H1 (cell line): ENCODE measurements around the gene TNRC6C. TPM values are rescaled to one million over a fixed set of nuclear protein-coding genes. Genes with fewer than 3 reads are reported as not detected.

ENCODE experiments used
- CTCF ChIA-PET: fragments of 300-600 bp; sonication (Branson Sonifier 250); formaldehyde crosslinking; loops from one replicate; lab custom pipeline; 2021; ENCODE audit not compliant: partially characterized antibody; lab: Charles Lee
- POLR2A ChIA-PET: fragments of 300-600 bp; sonication (Branson Sonifier 250); formaldehyde crosslinking; loops from one replicate; lab custom pipeline; 2021; ENCODE audit warnings: inconsistent platforms; ENCODE audit not compliant: partially characterized antibody; lab: Charles Lee
- DNase-seq, 2 experiments: peaks; one replicate each; pipeline versions ENCODE4 v3.0.0 to v3.0.0-alpha.2; 2010 to 2022; ENCODE audit warnings: low spot score in 2 of 2, low read depth in 1 of 2, mixed read lengths in 1 of 2
- FAIRE-seq: peaks from 2 replicates; lab custom pipeline; 2011; peaks lifted over from hg19 to GRCh38; lab: Jason Lieb, UNC
- H2AFZ ChIP-seq: 2 replicates; pipeline ENCODE4 v1.8.1; 2012; ENCODE audit warnings: low read length, inconsistent platforms
- H2AK5ac ChIP-seq: 2 replicates; pipeline ENCODE4 v1.6.1; 2013; ENCODE audit warnings: low read depth, low read length
- H2BK120ac ChIP-seq: replicated peaks from 2 replicates; pipeline ENCODE3; 2013; ENCODE audit warnings: low read depth, low read length, inconsistent platforms
- H2BK12ac ChIP-seq: 2 replicates; pipeline ENCODE4 v1.6.1; 2013; ENCODE audit warnings: low read depth, low read length
- H2BK15ac ChIP-seq: 2 replicates; pipeline ENCODE4 v1.6.1; 2013; ENCODE audit warnings: low read length
- H2BK20ac ChIP-seq: 2 replicates; pipeline ENCODE4 v1.6.1; 2013; ENCODE audit warnings: low read length
- H2BK5ac ChIP-seq: 2 replicates; pipeline ENCODE4 v1.6.1; 2013; ENCODE audit warnings: low read depth, low read length
- H3K14ac ChIP-seq: 2 replicates; pipeline ENCODE4 v1.6.1; 2013; ENCODE audit warnings: inconsistent platforms; ENCODE audit not compliant: insufficient read length
- H3K18ac ChIP-seq: 2 replicates; pipeline ENCODE4 v1.6.1; 2013; ENCODE audit warnings: low read length; ENCODE audit errors: extremely low read depth
- H3K23ac ChIP-seq: 2 replicates; pipeline ENCODE4 v1.6.1; 2013; ENCODE audit warnings: inconsistent platforms; ENCODE audit not compliant: insufficient read length
- H3K23me2 ChIP-seq: 2 replicates; pipeline ENCODE4 v1.6.1; 2013; ENCODE audit warnings: low read depth, low read length
- H3K27ac ChIP-seq: 2 replicates; pipeline ENCODE4 v1.6.1; 2011; ENCODE audit warnings: low read depth, low read length, inconsistent platforms
- H3K27me3 ChIP-seq, 4 experiments: replicated peaks in 1 of 4; 1 replicate in 1 of 4; 2 replicates in 3 of 4; pipeline versions ENCODE4 v1.6.1 to v1.8.1; 2011 to 2013; ENCODE audit warnings: low read length in 3 of 4, mild to moderate bottlenecking in 3 of 4, inconsistent platforms in 2 of 4, mixed read lengths in 2 of 4, moderate library complexity in 1 of 4; ENCODE audit not compliant: control insufficient read depth in 3 of 4, insufficient read depth in 3 of 4; ENCODE audit errors: extremely low read depth in 1 of 4
- H3K36me3 ChIP-seq, 4 experiments: 2 replicates each; pipeline versions ENCODE4 v1.6.1 to v1.8.1; 2011 to 2013; ENCODE audit warnings: mild to moderate bottlenecking in 4 of 4, low read length in 3 of 4, moderate library complexity in 2 of 4, control low read depth in 1 of 4, inconsistent platforms in 1 of 4; ENCODE audit not compliant: insufficient read depth in 4 of 4, control insufficient read depth in 2 of 4
- H3K4ac ChIP-seq: replicated peaks from 2 replicates; pipeline ENCODE3; 2013; ENCODE audit warnings: low read length, low read depth, mixed read lengths, inconsistent platforms; ENCODE audit not compliant: insufficient read length
- H3K4me1 ChIP-seq, 4 experiments: replicated peaks in 1 of 4; 1 replicate in 1 of 4; 2 replicates in 3 of 4; pipeline versions ENCODE4 v1.6.1 to v1.8.1; 2011 to 2013; ENCODE audit warnings: low read length in 3 of 4, inconsistent platforms in 2 of 4, mixed read lengths in 1 of 4; ENCODE audit not compliant: insufficient read depth in 4 of 4, control insufficient read depth in 3 of 4
- H3K4me2 ChIP-seq, 2 experiments: 2 replicates each; pipeline versions ENCODE4 v1.6.1 to v1.8.1; 2011 to 2013; ENCODE audit warnings: low read depth in 2 of 2, low read length in 2 of 2, control low read depth in 1 of 2, inconsistent platforms in 1 of 2, mild to moderate bottlenecking in 1 of 2; ENCODE audit not compliant: insufficient read depth in 1 of 2
- H3K4me3 ChIP-seq, 4 experiments: fragments of 200-600, 300-600 bp in 1 of 4; sonication (generic), shearing (Covaris generic), sonication (Bioruptor Twin) in 1 of 4; 2 replicates each; pipeline versions ENCODE4 v1.5.1 to v1.8.1; 2011 to 2016; ENCODE audit warnings: low read length in 4 of 4, low read depth in 3 of 4, control low read depth in 2 of 4, inconsistent platforms in 2 of 4, mild to moderate bottlenecking in 2 of 4, mixed read lengths in 1 of 4, moderate library complexity in 1 of 4; ENCODE audit not compliant: insufficient read depth in 2 of 4; ENCODE audit errors: extremely low read depth in 1 of 4
- H3K56ac ChIP-seq: replicated peaks from 2 replicates; pipeline ENCODE3; 2013; ENCODE audit warnings: low read depth, mild to moderate bottlenecking, mixed read lengths, low read length, inconsistent platforms; ENCODE audit not compliant: insufficient read length
- H3K79me1 ChIP-seq: 2 replicates; pipeline ENCODE4 v1.6.1; 2013; ENCODE audit warnings: low read depth, low read length, control low read depth
- H3K79me2 ChIP-seq, 2 experiments: 2 replicates each; pipeline versions ENCODE4 v1.6.1 to v1.8.1; 2012 to 2013; ENCODE audit warnings: low read length in 2 of 2, mild to moderate bottlenecking in 2 of 2, inconsistent platforms in 1 of 2; ENCODE audit not compliant: insufficient read depth in 2 of 2, control insufficient read depth in 1 of 2
- H3K9ac ChIP-seq, 4 experiments: replicated peaks in 1 of 4; 1 replicate in 1 of 4; 2 replicates in 3 of 4; pipeline versions ENCODE4 v1.6.1 to v1.8.1; 2011 to 2013; ENCODE audit warnings: low read depth in 3 of 4, low read length in 3 of 4, control low read depth in 2 of 4, mild to moderate bottlenecking in 2 of 4, moderate library complexity in 2 of 4, inconsistent platforms in 1 of 4; ENCODE audit errors: extremely low read depth in 1 of 4
- H3K9me3 ChIP-seq, 2 experiments: 2 replicates each; pipeline versions ENCODE4 v1.6.1 to v1.8.1; 2012 to 2013; ENCODE audit warnings: mild to moderate bottlenecking in 2 of 2, moderate library complexity in 2 of 2, control low read depth in 1 of 2, inconsistent platforms in 1 of 2, low read depth in 1 of 2, low read length in 1 of 2, mixed read lengths in 1 of 2; ENCODE audit not compliant: insufficient read depth in 2 of 2
- H4K20me1 ChIP-seq, 2 experiments: replicated peaks in 1 of 2; 2 replicates each; pipeline versions ENCODE3 to v1.8.1; 2011 to 2013; ENCODE audit warnings: inconsistent platforms in 2 of 2, low read length in 2 of 2, mild to moderate bottlenecking in 1 of 2; ENCODE audit not compliant: insufficient read depth in 2 of 2, control insufficient read depth in 1 of 2
- H4K5ac ChIP-seq: 2 replicates; pipeline ENCODE4 v1.6.1; 2013; ENCODE audit warnings: low read length, low read depth, mixed read lengths, inconsistent platforms; ENCODE audit not compliant: insufficient read length
- H4K8ac ChIP-seq: 2 replicates; pipeline ENCODE4 v1.8.0; 2013; ENCODE audit warnings: mild to moderate bottlenecking, moderate library complexity, low read length, inconsistent platforms; ENCODE audit not compliant: insufficient read depth; ENCODE audit errors: extremely low read depth
- H4K91ac ChIP-seq: replicated peaks from 2 replicates; pipeline ENCODE3; 2013; ENCODE audit warnings: low read length, mixed read lengths, inconsistent platforms; ENCODE audit not compliant: insufficient read length
- JUND ChIP-seq: IDR thresholded peaks from 2 replicates; pipeline ENCODE4 v1.6.1; 2011; ENCODE audit warnings: mild to moderate bottlenecking, improper control_type of control experiment, low read length
- NRF1 ChIP-seq: IDR thresholded peaks from 2 replicates; pipeline ENCODE4 v1.6.1; 2011; ENCODE audit warnings: mild to moderate bottlenecking, low read depth, low read length, improper control_type of control experiment
- WGBS, 2 experiments: shearing (Covaris generic) in 1 of 2; methylation state at CpG; one replicate each; pipeline versions ENCODE4 v1.1.6 to v1.1.7; 2013 to 2015; ENCODE audit warnings: low lambda C conversion rate in 2 of 2, mixed read lengths in 2 of 2, inconsistent platforms in 1 of 2, low coverage in 1 of 2, missing lambda C conversion rate in 1 of 2; ENCODE audit not compliant: insufficient replicate concordance in 2 of 2, insufficient coverage in 1 of 2, insufficient read length in 1 of 2; ENCODE audit errors: extremely low coverage in 1 of 2, missing lambda C conversion rate in 1 of 2; 5-methylcytosine and 5-hydroxymethylcytosine counted together
- long read RNA-seq, 2 experiments: library from RNA in 1 of 2; library from capped mRNA in 1 of 2; stranded (forward); transcript quantifications; one replicate each; pipeline ENCODE4 v2.0.0, GENCODE V29; 2021; ENCODE audit warnings: inconsistent platforms in 1 of 2
- polyA minus RNA-seq, 3 experiments: library from RNA; depleted of rRNA, polyadenylated mRNA; stranded (reverse); fragments of >200 nt; gene quantifications; 1 replicate in 2 of 3; 2 replicates in 1 of 3; pipeline ENCODE4 v1.2.3, GENCODE V29; 2011
- polyA plus RNA-seq, 7 experiments: library from polyadenylated mRNA; depleted of rRNA in 3 of 7; stranded (reverse) in 5 of 7; unstranded in 2 of 7; fragments of >200 nt in 5 of 7; fragments of 200-250 nt in 2 of 7; gene quantifications; 1 replicate in 5 of 7; 2 replicates in 1 of 7; 4 replicates in 1 of 7; pipeline versions ENCODE4 v1.2.1 to v1.2.3, GENCODE V29; 2011 to 2013; ENCODE audit warnings: missing spikeins in 2 of 7, mixed read lengths in 2 of 7
- total RNA-seq: library from RNA; stranded (reverse); fragmentation: NEBNext Ultra II Directional; extraction: Animal tissue kit (Norgen Biotek cat#: 25700); gene quantifications from 2 replicates; pipeline ENCODE4 v1.2.1, GENCODE V29; 2021

TNRC6C gene, protein sequence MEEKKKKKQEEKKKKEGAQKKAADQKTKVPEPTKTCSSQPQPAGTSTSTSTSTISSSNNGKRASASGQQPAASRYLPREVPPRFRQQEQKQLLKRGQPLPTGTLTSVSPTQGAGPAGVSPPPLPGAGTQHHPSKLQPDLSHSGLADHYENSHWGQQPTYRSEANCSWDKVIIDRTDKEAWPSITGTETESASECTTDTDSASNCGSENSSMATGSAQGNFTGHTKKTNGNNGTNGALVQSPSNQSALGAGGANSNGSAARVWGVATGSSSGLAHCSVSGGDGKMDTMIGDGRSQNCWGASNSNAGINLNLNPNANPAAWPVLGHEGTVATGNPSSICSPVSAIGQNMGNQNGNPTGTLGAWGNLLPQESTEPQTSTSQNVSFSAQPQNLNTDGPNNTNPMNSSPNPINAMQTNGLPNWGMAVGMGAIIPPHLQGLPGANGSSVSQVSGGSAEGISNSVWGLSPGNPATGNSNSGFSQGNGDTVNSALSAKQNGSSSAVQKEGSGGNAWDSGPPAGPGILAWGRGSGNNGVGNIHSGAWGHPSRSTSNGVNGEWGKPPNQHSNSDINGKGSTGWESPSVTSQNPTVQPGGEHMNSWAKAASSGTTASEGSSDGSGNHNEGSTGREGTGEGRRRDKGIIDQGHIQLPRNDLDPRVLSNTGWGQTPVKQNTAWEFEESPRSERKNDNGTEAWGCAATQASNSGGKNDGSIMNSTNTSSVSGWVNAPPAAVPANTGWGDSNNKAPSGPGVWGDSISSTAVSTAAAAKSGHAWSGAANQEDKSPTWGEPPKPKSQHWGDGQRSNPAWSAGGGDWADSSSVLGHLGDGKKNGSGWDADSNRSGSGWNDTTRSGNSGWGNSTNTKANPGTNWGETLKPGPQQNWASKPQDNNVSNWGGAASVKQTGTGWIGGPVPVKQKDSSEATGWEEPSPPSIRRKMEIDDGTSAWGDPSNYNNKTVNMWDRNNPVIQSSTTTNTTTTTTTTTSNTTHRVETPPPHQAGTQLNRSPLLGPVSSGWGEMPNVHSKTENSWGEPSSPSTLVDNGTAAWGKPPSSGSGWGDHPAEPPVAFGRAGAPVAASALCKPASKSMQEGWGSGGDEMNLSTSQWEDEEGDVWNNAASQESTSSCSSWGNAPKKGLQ (N-terminal part only)
- total RNA-seq (28.9 and 30.5 TPM in 2 replicates), polyA plus RNA-seq (2011; rRNA removed) (2.8 and 3.9 TPM in 2 replicates), polyA minus RNA-seq (2011; rRNA and poly(A)+ RNA removed) (16.1 and 18.7 TPM in 2 replicates)
- 3.3 TPM for polyA plus RNA-seq (2011; cell fraction: cytosol; rRNA removed)
- 14.5 TPM for polyA plus RNA-seq (2011; cell fraction: nucleus; rRNA removed)
- 10.1 to 14.3 TPM (median 11.3 TPM) in 4 replicates for polyA plus RNA-seq (2012, experiment 1 of 2)
- 2.1 TPM for polyA plus RNA-seq (2012, experiment 2 of 2)
- polyA plus RNA-seq (2013, experiment 1 of 2), result 10.5 TPM
- polyA plus RNA-seq (2013, experiment 2 of 2), result 8.7 TPM
- 11.5 TPM for polyA minus RNA-seq (2011; cell fraction: cytosol; rRNA and poly(A)+ RNA removed)
- 19.7 TPM for polyA minus RNA-seq (2011; cell fraction: nucleus; rRNA and poly(A)+ RNA removed)
- long read RNA-seq, experiment 1, partial matches to known transcripts, result 1 of 5 reads
- long read RNA-seq, experiment 1, other reads (novel, unspliced or antisense), result 4 of 5 reads
- long read RNA-seq, experiment 2, partial matches to known transcripts, result 0 of 3 reads
- long read RNA-seq, experiment 2, other reads (novel, unspliced or antisense), result 3 of 3 reads

DNA sequence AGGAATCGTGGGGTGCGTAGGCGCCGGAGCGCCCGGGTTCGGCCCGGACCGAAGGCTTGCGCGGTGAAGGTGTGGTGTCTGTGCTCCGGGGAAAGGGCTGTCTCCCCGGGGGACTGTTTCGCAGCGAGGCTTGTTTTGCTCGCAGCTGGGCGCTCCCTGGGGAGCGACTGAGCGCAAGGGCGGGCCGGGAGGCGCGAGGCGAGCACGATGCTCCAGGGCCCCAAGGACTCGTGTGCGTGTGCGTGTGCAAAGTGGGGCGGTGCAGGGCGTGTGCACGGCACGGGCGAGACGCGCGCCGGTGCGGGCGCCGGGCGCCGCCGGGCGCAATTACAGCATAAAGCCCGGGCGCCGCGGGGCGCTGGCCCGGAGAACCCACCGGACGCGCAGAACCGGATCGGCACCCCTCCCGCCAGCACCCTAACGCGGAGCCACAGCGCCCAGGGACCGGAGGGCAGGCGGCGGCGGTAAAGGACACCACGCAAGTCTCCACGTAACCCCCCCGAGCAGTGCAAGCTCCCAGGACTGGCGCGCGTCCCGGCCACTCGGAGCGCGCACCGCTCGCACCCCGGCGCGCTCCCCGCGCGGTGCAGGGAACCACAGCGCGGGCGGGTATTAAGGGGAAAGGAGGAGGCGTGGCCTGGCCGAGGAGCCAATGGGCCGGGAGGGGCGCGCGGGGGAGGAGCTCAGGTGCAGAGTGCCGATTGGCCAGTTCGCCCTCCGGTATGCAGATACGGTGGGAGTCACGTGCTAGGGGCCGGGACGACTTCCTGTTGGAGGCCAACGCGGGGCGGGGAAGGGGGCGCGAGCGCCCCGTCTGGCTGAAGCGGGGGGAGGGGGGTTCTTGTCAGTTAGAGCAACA, at the start of gene TNRC6C:
Gene TNRC6C, plus strand, starts transcription at position 847 of the 859 bp plus-strand sequence. CDS start 45,504 bp downstream, outside the sequence.
- 0 out of 2 replicates have a peak within 1 kb of the TSS, but pooled peaks have one; percentile 2 for H3K27ac ChIP-seq
- peaks cover 0 to 6% of the 10 kb centered on the region in 2 experiments for H4K20me1 ChIP-seq
- peak within 1 kb of the TSS; percentile 55 for H3K14ac ChIP-seq
- H3K79me1 ChIP-seq, result peaks cover 4% of the 10 kb centered on the region; the same call in 1 of the 2 replicates
- H3K4me3 ChIP-seq, result peak within 1 kb of the TSS; percentile 66 to 93 (median 82)
- peaks cover 6 to 30% (median 20%) of the 10 kb centered on the region in 4 experiments for H3K27me3 ChIP-seq
- no peaks in the 10 kb centered on the region for H3K36me3 ChIP-seq
- peaks cover 7 to 37% of the 10 kb centered on the region in 2 experiments; a peak in 3 of 4 replicates for H3K79me2 ChIP-seq
- DNase-seq (peak; percentile 95 to 99), FAIRE-seq (no peak)
- 0 out of 2 replicates have a peak within 1 kb of the TSS, but pooled peaks have one; percentile 6 for H2AFZ ChIP-seq
- no peak within 1 kb of the TSS for H3K4ac ChIP-seq
- H3K56ac ChIP-seq, result peak within 1 kb of the TSS; percentile 43
- peak within 1 kb of the TSS; percentile 78 for H2BK12ac ChIP-seq
- H3K4me1 ChIP-seq, result peaks cover 1 to 5% (median 4%) of the 10 kb centered on the region in 4 experiments; a peak in 4 of 7 replicates
- no peaks in the 10 kb centered on the region for H3K9me3 ChIP-seq
- peak within 1 kb of the TSS; percentile 54 to 99 (median 68) for H3K9ac ChIP-seq
- peak within 1 kb of the TSS; percentile 96 for H3K18ac ChIP-seq
- peak within 1 kb of the TSS; percentile 65 for H4K8ac ChIP-seq
- 0 out of 2 replicates have a peak within 1 kb of the TSS, but pooled peaks have one; percentile 68 for H2BK20ac ChIP-seq
- H3K23me2 ChIP-seq, result peaks cover 24% of the 10 kb centered on the region
- peak within 1 kb of the TSS; percentile 95 for H4K5ac ChIP-seq
- peak within 1 kb of the TSS; percentile 91 to 100 for H3K4me2 ChIP-seq
- 0 out of 2 replicates have a peak within 1 kb of the TSS, but pooled peaks have one; percentile 2 for H2BK15ac ChIP-seq
- no peak within 1 kb of the TSS for H3K23ac ChIP-seq
- H2AK5ac ChIP-seq, result no peak within 1 kb of the TSS
- WGBS, 2 experiments, result 1% methylated on average over 84 of the region's 105 CpGs; no CpG with 5 or more reads in 1 of the 2 experiments
- H4K91ac ChIP-seq, result peak within 1 kb of the TSS; percentile 83
- peak within 1 kb of the TSS; percentile 31 for H2BK120ac ChIP-seq
- CTCF ChIA-PET, result interaction anchor here (0.8 to 2.0 kb wide), 9 partner anchors 10 to 195 kb away, joined by 3 to 6 read pairs (median 3); no protein-coding TSS in a partner anchor
- H2BK5ac ChIP-seq, result no peak within 1 kb of the TSS; the same call in 1 of the 2 replicates
- POLR2A ChIA-PET, result interaction anchor here (0.6 to 6.0 kb wide), 74 partner anchors 8 to 833 kb away, joined by 3 to 100 read pairs (median 4); partner anchors contain the start of gene TMC6
- TF ChIP-seq JUND (no peak), NRF1 (no peak)
